Heart right ventricle (tissue), 16 donors: ENCODE results near the gene IGSF9. TPM values are rescaled to one million over a fixed set of nuclear protein-coding genes. Genes with fewer than 3 reads are reported as not detected.

Experiments used
- ATAC-seq, 8 donors: fragments of 200-7000 bp; cut with Tn5 transposase; one replicate each; pipeline ENCODE4 v1.9.1; 2020; ENCODE audit warnings: mild to moderate bottlenecking in 8 of 8, moderate library complexity in 8 of 8, moderate number of reproducible peaks in 1 of 8
- DNase-seq, 2 donors: peaks; one replicate each; pipeline ENCODE4 v3.0.0-alpha.2; 2020
- H3K27ac ChIP-seq, 10 donors: fragments of 200-600 bp; sonication (generic) in 2 of 10; one replicate each; pipeline versions ENCODE4 v1.5.0 to v1.8.0; 2020 to 2022; ENCODE audit warnings: mild to moderate bottlenecking in 3 of 10
- H3K27me3 ChIP-seq, 7 donors: fragments of 200-600 bp; one replicate each; pipeline ENCODE4 v1.8.0; 2021 to 2022; ENCODE audit warnings: mild to moderate bottlenecking in 2 of 7
- H3K36me3 ChIP-seq, 9 donors: fragments of 200-600 bp; sonication (generic) in 1 of 9; one replicate each; pipeline versions ENCODE4 v1.5.0 to v1.8.0; 2020 to 2022; ENCODE audit warnings: mild to moderate bottlenecking in 2 of 9
- H3K4me1 ChIP-seq, 9 donors: fragments of 200-600 bp; sonication (generic) in 1 of 9; one replicate each; pipeline versions ENCODE4 v1.5.0 to v1.8.0; 2020 to 2022; ENCODE audit warnings: mild to moderate bottlenecking in 4 of 9
- H3K4me3 ChIP-seq, 10 donors: fragments of 200-600 bp; sonication (generic) in 2 of 10; one replicate each; pipeline versions ENCODE4 v1.5.0 to v1.8.0; 2020 to 2022; ENCODE audit warnings: mild to moderate bottlenecking in 7 of 10, moderate library complexity in 2 of 10
- H3K9me3 ChIP-seq, 11 donors: fragments of 200-600 bp in 10 of 11; sonication (generic) in 2 of 11; one replicate each; pipeline versions ENCODE4 v1.5.0 to v1.8.0; 2013 to 2022; ENCODE audit warnings: mild to moderate bottlenecking in 2 of 11, control low read depth in 1 of 11, moderate library complexity in 1 of 11
- WGBS, 2 donors: extraction: QIAGEN DNeasy Blood & Tissue Kit; methylation state at CpG; one replicate each; pipeline ENCODE4 v1.1.7; 2013; ENCODE audit warnings: inconsistent platforms in 1 of 2; 5-methylcytosine and 5-hydroxymethylcytosine counted together
- intact Hi-C, 10 donors: fragments of 100-400 bp; cut with DNase I; formaldehyde crosslinking; loops; one replicate each; pipeline versions ENCODE4 v1.11.1 to v1.14.2; 2022
- polyA plus RNA-seq, 2 donors: library from polyadenylated mRNA; stranded (reverse); fragments of 200-250 nt; gene quantifications; one replicate each; pipeline ENCODE4 v1.2.3, GENCODE V29; 2013
- total RNA-seq, 10 donors: library from RNA; stranded (reverse); fragmentation: NEBNext Ultra II Directional in 3 of 10; extraction: Animal tissue kit (Norgen Biotek cat#: 25700) in 3 of 10; gene quantifications; one replicate each; pipeline versions ENCODE4 v1.2.1 to v1.2.4, GENCODE V29; 2021 to 2023
- TF ChIP-seq, protein P1 (sequence below), 9 donors: fragments of 200-600 bp; sonication (generic) in 2 of 9; IDR thresholded peaks; one replicate each; pipeline versions ENCODE4 v1.5.0 to v1.8.0; 2021 to 2022; ENCODE audit warnings: antibody characterized with exemption in 9 of 9, mild to moderate bottlenecking in 5 of 9, moderate library complexity in 1 of 9
- donor health status: Arrhythmogenic right ventricular cardiomyopathy.
- donor health status: ischemic (EF 13 %, LVEDD 7.1; RV severe dilation, severe dysfunction).
- donor health status: healthy with polysubstance abuse.
- donor health status: DM: no; HTN: yes; CAD: no.
- donor health status: DM: no; HTN: no; CAD: no.
- donor health status: ischemic (EF 25% LVEDD 6.9; RV normal size, moderate dysfunction).
- donor health status: ischemic (EF 25% LVEDD 5.7; RV mildly dilated, moderate dysfunction).
- donor health status: healthy.
- donor health status: DM: yes; HTN: yes; CAD: no.
- donor health status: Ischemic cardiomyopathy.
- donor health status: ischemic (EF 35%, LVEDD 5.7; RV mildly dilated, moderate dysfunction).
- donor health status: nonischemic (EF 11% LVEDD 7.7; RV severe dilation, severe dysfunction).
- donor health status: DM: yes; HTN: yes; CAD: no.
- donor health status: PGD.
- donor health status: ischemic (EF 29% LVEDD 5.4; RV normal size, mild dysfunction).
- donor health status: nonischemic (EF 23%, LVEDD 6.1; RV moderate dilation, normal function).

The IGSF9 gene
- total and polyA plus RNA-seq, 12 donors, result 0.03 to 0.15 (median 0.08) TPM; not detected in 7

DNA sequence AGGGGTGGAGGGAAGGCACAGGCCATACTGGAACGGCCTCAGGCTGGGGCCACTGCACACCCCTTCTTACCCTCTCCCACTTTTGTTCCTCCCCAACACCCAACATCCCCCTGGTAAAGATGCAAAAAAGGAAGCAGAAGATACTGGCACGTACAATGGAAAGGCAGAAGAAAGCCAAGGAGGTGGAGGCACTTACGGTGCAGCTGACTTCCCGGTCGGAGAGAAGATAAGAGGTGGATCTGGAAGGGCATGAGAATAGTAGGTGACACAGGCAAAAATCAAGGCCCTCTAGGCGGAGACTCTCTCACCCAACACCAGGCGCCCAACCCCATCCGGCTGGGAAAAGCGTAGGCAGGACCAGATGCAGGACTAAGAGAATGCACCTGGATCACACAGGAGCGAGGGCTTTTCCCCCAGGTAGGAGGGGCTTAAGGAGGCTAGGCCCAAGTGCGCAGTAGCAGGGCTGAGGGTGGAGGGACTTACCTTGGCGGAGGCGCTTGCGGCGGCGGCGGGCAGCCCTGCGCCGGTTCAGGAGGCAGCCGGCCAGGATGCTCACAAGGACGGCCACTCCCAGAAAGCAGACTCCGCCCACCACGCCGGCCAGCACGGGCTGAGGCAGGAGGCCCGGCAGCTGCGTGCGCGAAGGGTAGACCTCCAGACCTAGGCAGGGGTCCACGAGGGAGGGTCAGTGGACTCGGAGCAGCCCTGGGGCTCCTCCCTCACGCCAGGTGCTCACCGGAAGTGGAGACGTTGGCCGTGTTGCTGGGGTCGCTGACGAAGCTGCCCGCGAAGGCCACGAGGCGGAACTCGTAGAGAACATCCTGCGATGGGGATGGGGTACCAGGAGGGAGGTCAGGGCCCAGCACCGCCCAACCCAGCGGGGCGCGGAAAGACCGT lies 16.0 kb downstream of the IGSF9 start:
- ATAC-seq (no peak), DNase-seq (peak in 1 of 2 donors; percentile 26)
- Histone ChIP-seq H3K27me3 (no peaks in the 10 kb centered on the region), H3K4me3 (no peak overlapping the region), H3K4me1 (peaks cover 3 to 15% (median 9%) of the 10 kb centered on the region in 9 donors), H3K9me3 (no peaks in the 10 kb centered on the region), H3K36me3 (no peaks in the 10 kb centered on the region), H3K27ac (no peak overlapping the region)
- intact Hi-C loops, result loop anchor here in 6 of 10 donors (5.0 to 10.0 kb wide), 4 partner anchors 37 to 445 kb away; no protein-coding TSS in a partner anchor
- TF ChIP-seq, protein P1, sequence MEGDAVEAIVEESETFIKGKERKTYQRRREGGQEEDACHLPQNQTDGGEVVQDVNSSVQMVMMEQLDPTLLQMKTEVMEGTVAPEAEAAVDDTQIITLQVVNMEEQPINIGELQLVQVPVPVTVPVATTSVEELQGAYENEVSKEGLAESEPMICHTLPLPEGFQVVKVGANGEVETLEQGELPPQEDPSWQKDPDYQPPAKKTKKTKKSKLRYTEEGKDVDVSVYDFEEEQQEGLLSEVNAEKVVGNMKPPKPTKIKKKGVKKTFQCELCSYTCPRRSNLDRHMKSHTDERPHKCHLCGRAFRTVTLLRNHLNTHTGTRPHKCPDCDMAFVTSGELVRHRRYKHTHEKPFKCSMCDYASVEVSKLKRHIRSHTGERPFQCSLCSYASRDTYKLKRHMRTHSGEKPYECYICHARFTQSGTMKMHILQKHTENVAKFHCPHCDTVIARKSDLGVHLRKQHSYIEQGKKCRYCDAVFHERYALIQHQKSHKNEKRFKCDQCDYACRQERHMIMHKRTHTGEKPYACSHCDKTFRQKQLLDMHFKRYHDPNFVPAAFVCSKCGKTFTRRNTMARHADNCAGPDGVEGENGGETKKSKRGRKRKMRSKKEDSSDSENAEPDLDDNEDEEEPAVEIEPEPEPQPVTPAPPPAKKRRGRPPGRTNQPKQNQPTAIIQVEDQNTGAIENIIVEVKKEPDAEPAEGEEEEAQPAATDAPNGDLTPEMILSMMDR (IDR thresholded peaks at IDR 0.05), result no peak
- WGBS, 2 donors, result 77 to 78% methylated on average over 48 of the region's 48 CpGs

DNA sequence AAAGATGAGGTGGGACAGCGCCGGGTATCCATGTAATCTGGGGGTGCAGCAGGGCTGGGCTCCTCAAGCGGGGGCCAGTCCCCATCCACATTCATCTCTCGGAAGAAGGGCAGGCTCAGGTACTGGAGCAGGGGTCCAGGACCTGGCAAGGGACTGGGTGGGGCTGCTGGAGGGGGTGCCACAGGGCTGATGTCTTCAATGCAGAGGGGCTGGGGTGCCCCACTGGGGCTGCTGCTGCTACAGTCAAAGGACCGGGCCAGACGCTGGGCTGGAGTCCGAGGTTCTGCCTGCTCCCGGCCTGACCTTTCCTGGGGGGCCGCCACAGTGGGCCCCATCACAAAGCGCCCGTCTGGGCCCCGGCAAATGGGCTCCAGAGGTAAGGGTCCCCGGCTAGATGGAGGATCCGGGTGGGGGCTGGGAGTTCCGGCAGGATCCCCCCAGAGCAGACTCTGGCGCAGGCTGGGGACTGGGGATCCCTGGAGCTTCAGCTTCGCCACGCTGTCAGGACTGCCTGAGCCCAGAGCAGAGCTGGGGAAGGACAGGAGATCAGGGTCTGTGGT lies 16.8 kb downstream of the IGSF9 start:
- peaks cover 3 to 20% (median 9%) of the 10 kb centered on the region in 9 donors for H3K4me1 ChIP-seq
- TF ChIP-seq, protein P1 (IDR thresholded peaks at IDR 0.05), result no peak
- intact Hi-C loops, result loop anchor here in 5 of 10 donors (5.0 to 10.0 kb wide), 3 partner anchors 36 to 76 kb away; no protein-coding TSS in a partner anchor
- H3K9me3 ChIP-seq, result no peaks in the 10 kb centered on the region
- no peak for ATAC-seq
- WGBS, 2 donors, result 95 to 98% methylated on average over 18 of the region's 18 CpGs
- H3K36me3 ChIP-seq, result no peaks in the 10 kb centered on the region
- no peak overlapping the region for H3K4me3 ChIP-seq
- no peak overlapping the region for H3K27ac ChIP-seq
- DNase-seq, result no peak
- H3K27me3 ChIP-seq, result no peaks in the 10 kb centered on the region

- WGBS, 2 donors, result 79 to 85% methylated on average over 12 to 13 of the region's 13 CpGs
- intact Hi-C loops, result loop anchor here in 6 of 10 donors (2.0 to 10.0 kb wide), 4 partner anchors 36 to 76 kb away; partner anchors contain the start of gene VSIG8 (in 1 of the 6)
- ATAC-seq, result no peak
Measured at GRCh38 chr1:159927849-159928431, 17.5 kb downstream of the IGSF9 start.

More at GRCh38 chr1:159927849-159928431, 17.5 kb downstream of the IGSF9 start:
- H3K27me3 ChIP-seq, result no peaks in the 10 kb centered on the region
- no peak overlapping the region for H3K27ac ChIP-seq
- TF ChIP-seq, protein P1 (IDR thresholded peaks at IDR 0.05), result no peak
- peaks cover 3 to 20% (median 11%) of the 10 kb centered on the region in 9 donors for H3K4me1 ChIP-seq
- no peak for DNase-seq
- no peaks in the 10 kb centered on the region for H3K36me3 ChIP-seq
- no peak overlapping the region for H3K4me3 ChIP-seq
- H3K9me3 ChIP-seq, result no peaks in the 10 kb centered on the region
